Mononuclear cell (primary cell): ENCODE data around the gene EDIL3. TPM values are rescaled to one million over a fixed set of nuclear protein-coding genes. Genes with fewer than 3 reads are reported as not detected.

ENCODE experiments used
- H3K27me3 ChIP-seq: 2 replicates; pipeline ENCODE4 v1.6.0; 2011; ENCODE audit warnings: low read length, control low read depth; ENCODE audit not compliant: insufficient read depth
- H3K4me1 ChIP-seq: 2 replicates; pipeline ENCODE4 v1.5.1; 2011; ENCODE audit warnings: mild to moderate bottlenecking, low read length, control low read depth; ENCODE audit not compliant: insufficient read depth
- H3K4me3 ChIP-seq: 2 replicates; pipeline ENCODE4 v1.5.1; 2011; ENCODE audit warnings: mild to moderate bottlenecking, low read length, moderate library complexity
- H3K9me3 ChIP-seq: 2 replicates; pipeline ENCODE4 v1.5.1; 2011; ENCODE audit warnings: low read depth, mild to moderate bottlenecking, control low read depth, low read length
- total RNA-seq: library from RNA; depleted of rRNA; stranded (reverse); fragments of >200 nt; gene quantifications from one replicate; pipeline ENCODE4 v1.2.3, GENCODE V29; 2012

The EDIL3 gene
- total RNA-seq, 1 donor: 0.10 TPM

GRCh38 chr5:84272771-84273516 lies 111.7 kb downstream of the EDIL3 start:
- Histone ChIP-seq H3K4me1 (no peaks in the 10 kb centered on the region), H3K9me3 (no peaks in the 10 kb centered on the region), H3K27me3 (no peaks in the 10 kb centered on the region), H3K4me3 (no peak overlapping the region)

- Histone ChIP-seq H3K27me3 (no peaks in the 10 kb centered on the region), H3K4me1 (no peaks in the 10 kb centered on the region), H3K9me3 (no peaks in the 10 kb centered on the region), H3K4me3 (no peak overlapping the region)
Observed at GRCh38 chr5:84265739-84266550, 118.7 kb downstream of the EDIL3 start.

- H3K9me3 ChIP-seq: no peaks in the 10 kb centered on the region
- no peaks in the 10 kb centered on the region for H3K27me3 ChIP-seq
- no peaks in the 10 kb centered on the region for H3K4me1 ChIP-seq
- H3K4me3 ChIP-seq: no peak overlapping the region
Observed at GRCh38 chr5:84265130-84265529, 119.5 kb downstream of the EDIL3 start.

- H3K4me1 ChIP-seq: no peaks in the 10 kb centered on the region
- H3K9me3 ChIP-seq: no peaks in the 10 kb centered on the region
- no peaks in the 10 kb centered on the region for H3K27me3 ChIP-seq
- no peak overlapping the region for H3K4me3 ChIP-seq
Observed at GRCh38 chr5:84260939-84261338, 123.7 kb downstream of the EDIL3 start.

GRCh38 chr5:84260140-84260539 lies 124.5 kb downstream of the EDIL3 start:
- Histone ChIP-seq H3K27me3 (no peaks in the 10 kb centered on the region), H3K4me3 (no peak overlapping the region), H3K9me3 (no peaks in the 10 kb centered on the region), H3K4me1 (no peaks in the 10 kb centered on the region)

- no peaks in the 10 kb centered on the region for H3K9me3 ChIP-seq
- no peaks in the 10 kb centered on the region for H3K4me1 ChIP-seq
- H3K27me3 ChIP-seq: no peaks in the 10 kb centered on the region
- H3K4me3 ChIP-seq: no peak overlapping the region
Observed at GRCh38 chr5:84259283-84260045, 125.2 kb downstream of the EDIL3 start.

GRCh38 chr5:84257061-84257460 lies 127.6 kb downstream of the EDIL3 start:
- Histone ChIP-seq H3K4me3 (no peak overlapping the region), H3K9me3 (no peaks in the 10 kb centered on the region), H3K27me3 (no peaks in the 10 kb centered on the region), H3K4me1 (no peaks in the 10 kb centered on the region)

- Histone ChIP-seq H3K27me3 (no peaks in the 10 kb centered on the region), H3K4me1 (no peaks in the 10 kb centered on the region), H3K9me3 (no peaks in the 10 kb centered on the region), H3K4me3 (no peak overlapping the region)
Observed at GRCh38 chr5:84255315-84255714, 129.4 kb downstream of the EDIL3 start.

GRCh38 chr5:84253946-84254345 lies 130.7 kb downstream of the EDIL3 start:
- no peak overlapping the region for H3K4me3 ChIP-seq
- no peaks in the 10 kb centered on the region for H3K27me3 ChIP-seq
- H3K9me3 ChIP-seq: no peaks in the 10 kb centered on the region
- H3K4me1 ChIP-seq: no peaks in the 10 kb centered on the region

- Histone ChIP-seq H3K9me3 (no peaks in the 10 kb centered on the region), H3K4me1 (no peaks in the 10 kb centered on the region), H3K27me3 (no peaks in the 10 kb centered on the region), H3K4me3 (no peak overlapping the region)
Observed at GRCh38 chr5:84251503-84251902, 133.2 kb downstream of the EDIL3 start.

GRCh38 chr5:84249918-84250630 lies 134.6 kb downstream of the EDIL3 start:
- no peaks in the 10 kb centered on the region for H3K27me3 ChIP-seq

GRCh38 chr5:84248013-84248412 lies 136.7 kb downstream of the EDIL3 start:
- Histone ChIP-seq H3K4me1 (no peaks in the 10 kb centered on the region), H3K27me3 (no peaks in the 10 kb centered on the region), H3K4me3 (no peak overlapping the region), H3K9me3 (no peaks in the 10 kb centered on the region)

More at GRCh38 chr5:84249918-84250630, 134.6 kb downstream of the EDIL3 start:
- Histone ChIP-seq H3K4me1 (no peaks in the 10 kb centered on the region), H3K9me3 (no peaks in the 10 kb centered on the region), H3K4me3 (no peak overlapping the region)

- H3K9me3 ChIP-seq: no peaks in the 10 kb centered on the region
- no peak overlapping the region for H3K4me3 ChIP-seq
- no peaks in the 10 kb centered on the region for H3K4me1 ChIP-seq
- H3K27me3 ChIP-seq: no peaks in the 10 kb centered on the region
Observed at GRCh38 chr5:84242286-84242685, 142.4 kb downstream of the EDIL3 start.

GRCh38 chr5:84239494-84239893 lies 145.2 kb downstream of the EDIL3 start:
- Histone ChIP-seq H3K4me3 (no peak overlapping the region), H3K27me3 (no peaks in the 10 kb centered on the region), H3K9me3 (peaks cover 4% of the 10 kb centered on the region), H3K4me1 (no peaks in the 10 kb centered on the region)
